ENCODE results near the gene TUBA4A. TPM values are rescaled to one million over a fixed set of nuclear protein-coding genes. Genes with fewer than 3 reads are reported as not detected.

TUBA4A gene
- total and polyA plus RNA-seq, 2 of the 8 experiments (the other 6 are each of a cell fraction or from before 2014, with no cell fraction given): 67.3 to 172 TPM

GRCh38 chr2:219266886-219267285, 13.2 kb upstream of the TUBA4A start (continued):
- no peak for TF ChIP-seq CHD7 (IDR thresholded peaks at IDR 0.05; ENCODE audit: insufficient replicate concordance, low read length)
- TF ChIP-seq CEBPB (IDR thresholded peaks at IDR 0.05; ENCODE audit: low read depth, low read length): no peak
- TF ChIP-seq BACH1 (IDR thresholded peaks at IDR 0.05; ENCODE audit: low read length): no peak
- TF ChIP-seq SRF (IDR thresholded peaks at IDR 0.05; ENCODE audit: low read depth, low read length): no peak
- no peak for TF ChIP-seq SIRT6 (IDR thresholded peaks at IDR 0.05; ENCODE audit: low read length)
- no peak for TF ChIP-seq SIX5 (IDR thresholded peaks at IDR 0.05; ENCODE audit: low read depth, low read length)
- no peak for TF ChIP-seq ASH2L (IDR thresholded peaks at IDR 0.05; ENCODE audit: low read length)
- no peak for TF ChIP-seq MAX (IDR thresholded peaks at IDR 0.05)
- TF ChIP-seq JUN (IDR thresholded peaks at IDR 0.05; ENCODE audit: low read depth, low read length): no peak
- TF ChIP-seq KDM4A (IDR thresholded peaks at IDR 0.05; ENCODE audit: low read depth, low read length, severe bottlenecking): no peak

All from H1 (cell line).